GM21737 (cell line): Measurements from ENCODE around the gene SIGLEC15.

ENCODE experiments used
- ATAC-seq: cut with Tn5 transposase; IDR thresholded peaks from one replicate; pipeline ENCODE4 v1.9.1; 2021; ENCODE audit warnings: mild to moderate bottlenecking, moderate library complexity; ENCODE audit not compliant: unreplicated experiment

Gene SIGLEC15

DNA sequence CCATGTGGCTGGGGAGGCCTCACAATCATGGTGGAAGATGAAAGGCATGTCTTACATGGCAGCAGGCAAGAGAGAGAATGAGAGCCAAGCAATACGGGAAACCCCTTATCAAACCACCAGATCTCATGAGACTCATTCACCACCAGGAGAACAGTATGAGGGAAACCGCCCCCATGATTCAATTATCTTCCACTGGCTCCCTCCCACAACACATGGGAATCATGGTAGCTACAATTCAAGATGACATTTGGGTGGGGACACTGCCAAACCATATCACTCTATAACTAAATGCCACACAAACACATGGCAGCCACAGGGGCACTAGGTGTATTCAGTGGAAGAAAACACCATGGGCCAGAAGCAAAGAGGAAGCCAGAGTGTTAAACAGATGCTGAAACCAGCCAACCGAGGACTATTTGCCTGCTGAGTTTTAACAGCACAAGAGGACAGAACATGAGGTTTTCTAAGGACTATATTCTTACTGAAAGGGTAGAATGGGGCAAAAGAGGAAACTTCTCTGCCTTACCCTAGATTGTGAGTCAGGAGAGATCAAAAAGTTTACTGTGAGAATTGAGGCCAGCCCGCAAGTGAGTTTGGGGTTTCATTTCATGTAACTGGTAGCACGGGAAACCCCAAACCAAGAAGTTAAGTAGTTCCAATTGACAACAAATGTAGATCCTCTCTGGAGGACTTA lies 49.2 kb downstream of the SIGLEC15 start:
- peak; percentile 89 for ATAC-seq

DNA sequence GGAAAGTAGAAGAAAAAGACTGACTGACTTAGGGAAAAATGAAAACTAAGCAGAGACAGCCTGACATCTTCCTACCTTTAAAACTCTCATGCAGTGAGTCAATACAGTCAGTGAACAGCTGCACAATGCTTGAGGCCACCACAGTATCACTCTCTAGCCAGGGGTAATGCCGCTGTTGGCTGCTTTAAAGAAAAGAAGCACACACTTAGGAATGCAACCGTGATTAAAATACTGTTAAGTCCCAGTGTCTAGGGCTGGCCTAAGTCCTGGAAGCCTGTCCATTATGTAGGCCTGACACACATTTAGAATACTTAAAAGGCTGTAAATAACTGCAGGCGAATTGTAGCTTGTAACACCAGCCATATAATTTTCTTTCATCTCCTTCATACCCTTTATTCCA lies 50.7 kb downstream of the SIGLEC15 start:
- ATAC-seq: no peak

DNA sequence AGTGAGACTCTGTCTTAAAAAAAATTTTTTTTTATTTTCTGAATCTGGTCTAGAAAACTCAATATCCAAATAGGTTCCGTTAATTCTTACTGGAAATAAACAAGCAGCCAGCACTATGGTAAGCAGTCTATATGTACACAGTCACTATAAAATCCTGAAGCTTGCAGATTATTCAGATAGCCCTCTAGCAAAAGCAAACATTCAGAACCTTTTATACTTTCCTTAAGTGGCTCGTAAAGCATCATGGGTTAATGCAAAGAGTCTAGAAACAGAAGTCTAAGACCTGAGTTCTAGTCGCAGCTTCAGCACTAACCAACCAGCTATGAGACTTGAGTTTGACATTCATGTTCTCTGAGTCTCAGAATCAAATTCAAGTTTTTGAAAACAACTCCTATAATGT lies 51.9 kb downstream of the SIGLEC15 start:
- no peak for ATAC-seq

DNA sequence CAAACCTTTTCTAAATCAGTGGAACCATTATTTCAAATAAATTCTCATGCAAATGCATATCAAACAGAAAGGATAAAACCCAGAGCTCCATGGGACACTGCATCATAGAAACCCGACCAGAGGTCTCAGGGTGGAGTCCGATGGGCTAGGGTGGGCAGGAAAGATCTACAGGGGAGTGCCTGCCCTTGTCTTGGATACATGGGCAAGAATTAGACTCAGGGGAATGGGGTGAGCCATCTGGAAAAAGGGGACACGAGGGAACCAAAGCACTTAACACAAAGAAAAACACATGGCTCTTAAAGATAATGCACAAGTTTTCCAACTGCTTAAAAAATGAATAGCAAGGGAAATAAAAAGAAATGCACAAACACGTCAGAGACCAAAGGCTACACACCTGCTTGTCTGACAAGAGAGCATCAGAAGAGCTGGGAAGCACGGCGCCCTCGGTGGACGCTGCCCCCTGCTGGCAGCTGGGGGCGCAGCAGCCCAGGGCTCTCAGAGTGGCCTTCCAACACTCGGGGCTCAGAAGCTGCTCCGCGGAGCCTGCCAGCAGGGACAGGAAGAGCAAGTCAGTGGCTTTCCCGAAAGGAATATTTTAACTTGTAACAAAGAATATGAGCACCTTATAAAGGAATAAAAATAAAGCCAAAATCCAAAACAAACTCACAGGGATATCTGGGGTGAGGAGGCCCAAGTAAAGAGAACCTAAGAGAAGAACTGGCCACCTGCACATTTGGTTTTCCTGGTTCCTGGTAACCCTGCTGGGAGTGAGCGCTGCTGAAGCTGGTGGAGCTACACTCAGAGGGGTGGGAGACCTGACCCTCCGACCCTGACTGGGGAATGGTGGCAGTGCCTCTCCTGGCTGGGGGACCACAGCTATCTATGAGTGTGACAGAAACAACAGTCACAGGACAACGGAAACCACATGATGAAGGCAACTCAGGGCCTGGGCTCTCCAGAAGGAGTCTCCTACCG lies 54.5 kb downstream of the SIGLEC15 start:
- peak; percentile 76 for ATAC-seq

DNA sequence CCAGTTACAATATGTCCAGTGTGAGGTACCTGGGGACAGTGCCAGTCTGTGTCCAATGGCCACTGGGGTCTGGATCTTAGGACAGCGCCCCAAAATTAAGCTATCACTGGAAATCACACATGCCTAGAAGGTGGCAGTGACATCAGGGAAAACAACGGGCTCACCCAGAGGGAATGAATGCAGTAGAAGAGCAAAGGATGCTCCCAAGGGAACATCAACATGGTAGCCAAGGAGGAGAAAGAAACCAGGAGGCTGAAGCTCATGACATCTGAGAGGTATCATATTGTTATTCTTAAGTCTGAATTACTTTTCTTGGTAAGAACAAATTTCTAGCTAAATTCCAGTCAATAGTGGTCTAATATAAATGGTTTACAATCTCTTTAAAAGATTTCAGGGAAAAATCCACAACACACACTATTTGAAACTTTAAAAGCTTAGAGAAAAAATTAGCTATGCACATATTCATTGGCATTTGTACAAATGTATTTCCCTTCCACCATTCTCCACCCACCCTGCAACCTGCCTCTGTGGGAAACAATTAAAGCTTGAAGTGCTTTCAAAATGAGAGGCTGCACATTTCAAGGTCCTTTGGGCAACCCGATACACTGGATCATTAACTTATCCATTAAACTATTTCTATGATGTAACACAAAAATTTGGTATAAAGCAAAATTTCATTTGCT lies 55.5 kb downstream of the SIGLEC15 start:
- ATAC-seq: no peak

DNA sequence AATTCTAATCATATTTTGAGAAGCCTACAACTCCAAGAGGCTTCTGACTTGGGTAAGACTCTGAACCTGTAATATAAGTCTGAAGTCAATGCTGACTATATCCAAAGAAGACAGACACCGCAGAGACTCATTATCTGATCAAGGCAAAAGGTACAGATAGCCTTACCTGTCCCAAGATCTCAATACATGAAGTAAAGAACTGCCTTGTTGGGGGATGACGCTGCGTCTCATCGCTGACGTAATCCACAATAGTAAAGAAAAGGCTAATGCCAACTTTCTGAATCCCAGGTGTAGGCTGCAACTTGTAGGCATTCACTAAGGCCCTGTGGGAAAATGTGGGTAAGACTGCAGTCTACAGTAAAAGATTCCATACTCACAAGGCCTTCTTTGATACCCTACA lies 62.1 kb downstream of the SIGLEC15 start:
- ATAC-seq: no peak

DNA sequence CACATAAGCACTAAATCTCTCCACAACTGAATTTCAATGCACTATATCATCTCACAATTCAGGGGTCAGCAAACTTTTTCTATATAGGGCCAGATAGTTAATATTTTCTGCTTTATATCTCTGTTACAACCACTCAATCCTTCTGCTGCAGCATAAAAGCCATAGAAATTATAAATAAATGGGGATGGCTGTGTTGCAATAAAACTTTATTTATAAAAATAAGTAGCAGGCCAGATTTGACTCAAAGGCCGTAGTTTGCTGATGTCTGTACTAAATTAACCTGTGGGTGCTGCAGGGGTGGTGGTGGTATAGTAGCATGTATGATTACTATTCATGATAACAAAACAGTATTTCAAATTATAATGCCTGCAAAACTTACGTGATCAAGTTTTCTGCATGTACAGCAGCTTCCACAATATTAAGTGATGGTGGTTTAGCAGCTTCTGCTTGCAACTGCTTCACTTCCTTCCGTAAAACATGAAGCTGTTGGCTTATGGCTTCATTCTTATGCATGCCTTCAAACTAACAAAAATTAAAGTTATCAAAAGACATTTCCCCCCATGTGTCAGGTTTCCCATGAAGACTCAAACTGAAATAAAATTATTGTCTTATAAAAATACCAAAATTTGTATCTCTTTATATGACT lies 64.1 kb downstream of the SIGLEC15 start:
- ATAC-seq: no peak

DNA sequence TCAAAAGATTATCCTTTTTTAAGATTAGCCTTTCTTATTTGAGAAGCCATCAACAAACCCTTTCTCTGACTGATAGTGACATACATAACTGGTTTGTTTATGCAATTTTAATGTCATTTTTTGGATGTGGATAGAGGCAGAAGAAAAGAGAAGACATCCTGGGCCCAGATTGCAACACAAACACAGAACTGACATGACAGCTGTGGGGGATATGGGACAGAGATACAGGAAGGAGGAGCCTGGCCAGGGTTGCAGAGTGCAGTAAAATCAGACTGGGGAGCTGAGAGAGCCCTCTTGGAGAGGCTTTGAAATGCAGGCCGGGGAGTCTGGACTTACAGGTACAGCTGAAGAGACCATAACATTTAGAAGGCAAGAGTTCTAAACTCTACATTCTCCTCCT lies 65.1 kb downstream of the SIGLEC15 start:
- no peak for ATAC-seq

DNA sequence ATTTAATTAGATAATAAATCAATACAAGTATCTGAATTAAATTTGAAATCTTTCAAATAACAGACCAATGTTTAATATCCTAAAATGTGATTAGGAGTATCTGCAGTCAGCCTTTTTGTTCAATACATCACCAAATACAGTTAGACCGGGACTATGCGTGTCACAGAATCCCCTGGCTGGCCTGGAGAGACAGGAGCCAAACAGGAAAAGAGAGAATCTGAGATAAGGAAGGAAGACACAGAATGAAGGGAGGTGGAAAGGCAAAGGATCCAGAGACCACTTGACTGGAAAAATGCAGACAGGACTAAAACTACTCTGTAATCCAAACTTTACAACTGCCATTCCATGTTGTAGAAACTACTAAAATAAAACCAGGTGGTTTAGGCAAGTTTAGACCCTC lies 66.3 kb downstream of the SIGLEC15 start:
- ATAC-seq: no peak
